VCaP (cell line): ENCODE data around the gene ANK3.

Experiments used
- H3K27ac ChIP-seq: fragments of 450-650 bp; 2 replicates; pipeline ENCODE4 v1.5.1; 2017
- TF ChIP-seq, protein P1 (sequence below): fragments of 450-650 bp; conservative IDR thresholded peaks from 2 replicates; pipeline ENCODE4 v1.5.1; 2017; ENCODE audit warnings: mild to moderate bottlenecking, moderate library complexity

The ANK3 gene

DNA sequence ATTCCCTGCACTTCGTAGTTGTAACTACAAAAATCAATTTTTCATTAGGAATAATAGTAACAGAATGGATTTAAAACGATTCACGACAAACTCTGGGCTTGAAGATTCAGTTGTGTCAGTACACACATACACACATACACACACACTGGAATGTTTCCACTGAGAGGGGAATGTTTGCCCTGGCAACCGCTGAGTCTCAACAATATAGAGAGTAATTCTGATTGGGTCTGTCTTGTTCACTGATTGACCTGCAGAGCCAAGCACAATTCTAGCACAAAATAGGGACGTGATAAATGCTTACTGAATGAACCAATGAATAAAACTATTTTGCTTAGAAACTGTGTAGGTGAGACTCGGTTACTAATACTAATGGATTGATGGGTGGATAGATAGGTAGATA lies 278.9 kb downstream of the ANK3 start:
- TF ChIP-seq, protein P1, sequence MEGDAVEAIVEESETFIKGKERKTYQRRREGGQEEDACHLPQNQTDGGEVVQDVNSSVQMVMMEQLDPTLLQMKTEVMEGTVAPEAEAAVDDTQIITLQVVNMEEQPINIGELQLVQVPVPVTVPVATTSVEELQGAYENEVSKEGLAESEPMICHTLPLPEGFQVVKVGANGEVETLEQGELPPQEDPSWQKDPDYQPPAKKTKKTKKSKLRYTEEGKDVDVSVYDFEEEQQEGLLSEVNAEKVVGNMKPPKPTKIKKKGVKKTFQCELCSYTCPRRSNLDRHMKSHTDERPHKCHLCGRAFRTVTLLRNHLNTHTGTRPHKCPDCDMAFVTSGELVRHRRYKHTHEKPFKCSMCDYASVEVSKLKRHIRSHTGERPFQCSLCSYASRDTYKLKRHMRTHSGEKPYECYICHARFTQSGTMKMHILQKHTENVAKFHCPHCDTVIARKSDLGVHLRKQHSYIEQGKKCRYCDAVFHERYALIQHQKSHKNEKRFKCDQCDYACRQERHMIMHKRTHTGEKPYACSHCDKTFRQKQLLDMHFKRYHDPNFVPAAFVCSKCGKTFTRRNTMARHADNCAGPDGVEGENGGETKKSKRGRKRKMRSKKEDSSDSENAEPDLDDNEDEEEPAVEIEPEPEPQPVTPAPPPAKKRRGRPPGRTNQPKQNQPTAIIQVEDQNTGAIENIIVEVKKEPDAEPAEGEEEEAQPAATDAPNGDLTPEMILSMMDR, result no peak
- H3K27ac ChIP-seq, result no peak overlapping the region

DNA sequence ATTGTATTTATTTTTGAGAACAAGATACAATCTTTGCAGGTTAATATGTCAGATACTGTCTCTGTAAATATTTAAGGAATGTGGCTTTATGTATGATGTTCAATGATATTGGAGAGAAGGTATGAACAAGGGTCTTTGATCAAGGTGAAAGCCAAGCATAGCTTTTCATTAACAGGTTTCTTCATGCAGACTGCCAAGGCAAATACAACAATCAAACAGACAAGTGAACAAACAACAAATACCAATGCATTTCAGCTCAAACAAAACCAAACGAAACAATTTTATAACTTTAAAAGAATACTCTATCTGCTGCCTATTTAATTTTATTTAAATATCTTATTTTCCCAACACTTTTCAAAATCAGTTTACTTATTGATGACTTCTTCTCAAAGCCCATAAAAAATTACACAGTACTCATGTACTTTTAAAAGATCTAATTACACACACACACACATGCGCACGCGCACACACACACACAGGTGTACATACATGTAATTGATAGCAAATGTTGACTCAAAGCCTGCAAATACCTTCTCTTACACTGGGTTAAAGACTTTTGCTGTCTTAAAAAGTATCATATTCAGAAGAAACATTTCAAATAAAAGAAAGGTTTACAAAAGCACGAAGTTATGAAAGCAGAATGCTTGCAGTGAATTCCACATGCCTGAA lies 282.2 kb downstream of the ANK3 start:
- TF ChIP-seq, protein P1, result no peak
- H3K27ac ChIP-seq, result peak overlapping the region; percentile 71

DNA sequence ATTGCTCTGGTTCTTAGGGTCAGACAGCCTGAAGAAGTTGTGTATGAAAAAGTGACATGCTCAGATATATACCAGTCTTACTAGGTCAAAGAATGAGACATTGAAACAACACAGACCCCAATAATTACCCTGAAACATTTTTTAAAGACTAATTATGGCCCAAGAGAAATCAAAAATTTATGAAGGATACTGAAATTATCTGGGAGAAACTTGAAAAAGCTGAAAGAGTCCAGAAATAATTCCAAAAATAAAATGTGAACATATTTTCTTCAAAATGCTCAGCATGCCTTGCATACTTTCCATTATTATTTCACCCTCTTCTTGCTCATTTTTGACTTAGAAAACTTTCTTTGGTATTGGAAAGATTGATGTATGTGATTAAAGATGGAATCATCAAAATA lies 284.4 kb downstream of the ANK3 start:
- TF ChIP-seq, protein P1, result no peak
- no peak overlapping the region for H3K27ac ChIP-seq

DNA sequence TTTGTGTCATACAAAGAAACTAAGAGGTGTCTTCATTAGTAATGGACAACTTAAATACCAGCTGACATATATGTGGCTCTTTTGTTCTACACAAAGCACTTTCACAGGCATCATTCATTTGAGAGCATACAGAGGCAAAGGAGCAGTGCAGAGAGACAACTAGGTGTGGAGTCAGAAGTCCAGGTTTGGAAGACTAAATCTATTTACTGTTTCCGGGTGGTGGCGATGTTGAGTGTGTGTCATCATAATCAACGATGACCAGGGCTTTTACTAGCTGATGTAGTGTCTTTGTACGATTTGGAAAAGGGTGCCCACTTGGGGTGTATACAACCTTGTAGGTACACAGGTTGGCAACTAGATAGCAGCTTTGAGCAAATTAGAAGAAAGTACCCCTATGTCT lies 287.9 kb downstream of the ANK3 start:
- H3K27ac ChIP-seq, result no peak overlapping the region
- TF ChIP-seq, protein P1, result no peak

DNA sequence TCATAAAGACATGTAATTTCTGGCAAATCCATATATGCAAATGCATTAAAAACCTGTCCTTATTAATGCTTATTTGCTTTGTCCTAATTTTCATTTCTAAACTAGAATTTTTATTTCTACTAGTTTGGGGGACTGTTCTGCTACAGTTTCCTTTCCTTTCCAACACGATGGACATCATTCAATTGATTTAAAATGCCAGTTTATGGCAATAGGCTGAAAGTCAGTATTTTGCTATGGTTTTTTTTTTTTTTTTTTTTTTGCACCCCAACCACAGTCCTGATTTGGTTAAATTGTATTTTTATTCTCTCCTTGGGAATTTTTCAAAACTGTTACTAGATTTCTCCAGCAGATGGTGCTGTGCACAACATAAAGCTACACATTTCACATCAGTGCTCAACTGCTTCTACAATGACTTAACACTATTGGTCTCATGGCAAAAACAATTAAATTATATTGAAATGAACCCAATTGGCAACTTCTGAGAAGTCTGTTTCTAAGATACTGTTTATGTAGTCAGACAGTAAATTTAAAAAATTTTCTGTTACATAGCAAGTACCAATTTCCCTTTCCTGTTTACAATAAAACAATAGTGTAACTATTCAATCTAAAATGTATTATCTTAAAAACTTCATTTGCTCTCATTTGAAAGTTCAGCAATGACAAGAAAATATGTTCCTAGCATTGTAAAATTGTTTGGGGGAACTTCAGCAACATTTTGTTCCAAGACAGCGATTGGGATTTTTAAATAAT lies 289.5 kb downstream of the ANK3 start:
- H3K27ac ChIP-seq, result peak overlapping the region; percentile 19; the same call in 1 of the 2 replicates
- TF ChIP-seq, protein P1, result peak; percentile 71

DNA sequence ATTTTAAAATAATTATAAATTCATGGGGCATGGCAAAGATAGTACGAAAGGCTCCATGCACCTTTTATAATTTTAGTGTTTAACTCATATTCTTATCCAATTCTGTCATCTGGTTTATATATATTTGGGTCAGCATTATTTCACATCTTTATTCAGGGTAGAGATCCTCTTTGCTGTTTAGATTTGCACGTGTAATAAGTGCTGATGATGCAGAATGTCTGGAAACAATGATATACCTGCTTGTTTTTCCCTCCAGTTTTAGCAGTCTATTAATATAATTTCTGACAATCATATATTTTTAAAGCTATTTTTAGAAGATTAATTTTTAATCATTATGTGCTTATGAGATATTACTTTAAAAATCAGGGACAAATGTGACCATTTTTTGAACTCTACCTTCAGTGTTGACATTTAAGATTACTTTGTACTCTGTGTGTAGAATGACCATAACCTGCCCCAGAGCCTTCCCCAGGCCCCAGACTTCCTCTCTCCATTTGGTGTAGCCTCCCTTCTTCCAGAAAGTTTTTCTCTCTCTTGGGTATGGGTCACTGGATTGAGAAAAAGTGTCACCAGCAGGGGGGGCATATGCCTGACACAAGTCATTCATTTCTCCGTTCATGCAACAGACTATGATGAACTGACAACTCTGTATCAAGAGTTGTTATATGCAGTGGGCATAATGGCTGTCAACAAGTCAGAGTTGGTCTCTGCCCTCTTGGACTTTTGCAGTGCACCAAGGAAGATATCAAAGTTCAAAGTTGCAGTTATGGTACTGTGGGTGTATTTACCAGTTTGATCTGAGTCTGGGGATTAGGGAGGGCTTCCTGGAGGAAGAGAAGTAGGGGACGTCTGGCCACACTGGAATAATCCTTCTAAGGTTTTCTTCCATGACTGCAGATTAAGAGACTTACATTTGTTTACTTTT lies 290.7 kb downstream of the ANK3 start:
- 0 out of 2 replicates have a peak overlapping the region, but pooled peaks have one; percentile 19 for H3K27ac ChIP-seq
- TF ChIP-seq, protein P1, result peak; percentile 24; the same call in 1 of the 2 replicates
